DMS114 treated with DMSO at 0.1 percent for 48 hours (cell line): Measurements from ENCODE around the gene LRCOL1.

Experiments
- DNase-seq: peaks from one replicate; lab custom pipeline; 2025; ENCODE audit not compliant: unreplicated experiment; lab: John Stamatoyannopoulos, UW

The LRCOL1 gene

DNA sequence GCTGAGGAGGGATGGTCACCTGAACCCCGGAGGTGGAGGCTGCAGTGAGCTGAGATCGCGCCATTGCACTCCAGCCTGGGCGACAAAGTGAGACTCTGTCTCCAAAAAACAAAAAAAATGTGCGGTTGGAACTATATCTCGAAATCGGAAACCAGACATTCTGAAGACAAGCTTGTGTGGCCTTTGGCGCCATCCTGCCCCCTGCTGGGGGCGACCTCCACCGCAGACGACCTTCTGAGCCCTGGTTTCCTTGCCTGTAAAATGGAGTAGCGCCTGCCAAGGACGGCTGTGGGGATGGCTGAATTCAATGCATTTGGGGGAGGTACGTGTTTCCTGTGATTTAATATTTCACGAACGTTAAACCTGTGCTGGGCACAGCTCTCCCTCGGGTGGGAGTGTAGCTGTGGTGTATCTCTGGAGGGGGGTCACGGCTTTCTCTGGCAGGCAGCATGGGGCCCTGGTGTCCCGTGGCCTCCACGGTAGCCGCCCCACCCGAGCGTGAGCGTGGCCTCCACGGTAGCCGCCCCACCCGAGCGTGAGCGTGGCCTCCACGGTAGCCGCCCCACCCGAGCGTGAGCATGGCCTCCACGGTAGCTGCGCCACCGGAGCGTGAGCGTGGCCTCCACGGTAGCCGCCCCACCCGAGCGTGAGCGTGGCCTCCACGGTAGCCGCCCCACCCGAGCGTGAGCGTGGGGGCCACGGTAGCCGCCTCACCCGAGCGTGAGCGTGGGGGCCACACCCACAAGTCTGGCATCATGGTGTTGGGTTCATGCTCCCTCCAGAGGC is 55.3 kb downstream of the LRCOL1 start:
- no peak for DNase-seq
